NCI-H345 treated with DMSO at 0.1 percent for 48 hours (cell line): Measurements from ENCODE around the gene NR4A1.

Experiments
- DNase-seq: peaks from one replicate; lab custom pipeline; 2025; ENCODE audit not compliant: unreplicated experiment; lab: John Stamatoyannopoulos, UW

The NR4A1 gene

GRCh38 chr12:52041035-52041434 lies 10.2 kb upstream of the NR4A1 start:
- no peak for DNase-seq

- no peak for DNase-seq
Observed at GRCh38 chr12:52041695-52042123, 9.5 kb upstream of the NR4A1 start.

- DNase-seq, result no peak
Observed at GRCh38 chr12:52042706-52043385, 8.4 kb upstream of the NR4A1 start.

GRCh38 chr12:52043386-52044212 lies 7.6 kb upstream of the NR4A1 start:
- DNase-seq, result no peak

GRCh38 chr12:52044292-52044983 lies 6.8 kb upstream of the NR4A1 start:
- DNase-seq, result no peak

- DNase-seq, result no peak
Observed at GRCh38 chr12:52045794-52046199, 5.4 kb upstream of the NR4A1 start.

- no peak for DNase-seq
Observed at GRCh38 chr12:52046859-52047258, 4.4 kb upstream of the NR4A1 start.

- DNase-seq, result no peak
Observed at GRCh38 chr12:52049286-52049685, 2.0 kb upstream of the NR4A1 start.

- no peak for DNase-seq
Observed at GRCh38 chr12:52049688-52050087, 1.6 kb upstream of the NR4A1 start.

- no peak for DNase-seq
Observed at GRCh38 chr12:52050116-52050757, 1.0 kb upstream of the NR4A1 start.

- no peak for DNase-seq
Observed at GRCh38 chr12:52052468-52053186, 1.4 kb downstream of the NR4A1 start.

GRCh38 chr12:52053536-52054209 lies 2.4 kb downstream of the NR4A1 start:
- DNase-seq, result no peak

GRCh38 chr12:52054231-52054832 lies 3.1 kb downstream of the NR4A1 start:
- DNase-seq, result no peak

GRCh38 chr12:52054833-52055730 lies 3.8 kb downstream of the NR4A1 start:
- no peak for DNase-seq

- DNase-seq, result no peak
Observed at GRCh38 chr12:52055731-52056711, 4.8 kb downstream of the NR4A1 start.

GRCh38 chr12:52056801-52057637 lies 5.8 kb downstream of the NR4A1 start:
- no peak for DNase-seq
